Panc1 (cell line): Measurements from ENCODE around the gene ALG12.

Experiments used
- CTCF ChIP-seq: fragments of 450-650 bp; IDR thresholded peaks from 2 replicates; pipeline ENCODE4 v1.5.1; 2017; ENCODE audit warnings: mild to moderate bottlenecking
- POLR2AphosphoS5 ChIP-seq: IDR thresholded peaks from 2 replicates; pipeline ENCODE4 v1.6.1; 2012; ENCODE audit warnings: mild to moderate bottlenecking, low read depth, low read length, moderate library complexity
- REST ChIP-seq, 2 experiments: IDR thresholded peaks; 2 replicates each; pipeline ENCODE4 v1.6.1; 2011 to 2012; ENCODE audit warnings: low read depth in 2 of 2, control low read depth in 1 of 2, low read length in 1 of 2, mild to moderate bottlenecking in 1 of 2, moderate library complexity in 1 of 2; ENCODE audit not compliant: insufficient read depth in 1 of 2
- SIN3A ChIP-seq: IDR thresholded peaks from 2 replicates; pipeline ENCODE4 v1.6.1; 2012; ENCODE audit warnings: low read depth, mild to moderate bottlenecking, low read length, moderate library complexity, borderline replicate concordance; ENCODE audit not compliant: insufficient read depth
- TCF7L2 ChIP-seq: IDR thresholded peaks from 2 replicates; pipeline ENCODE4 v1.6.1; 2011; ENCODE audit warnings: mild to moderate bottlenecking, low read depth, low read length, inconsistent platforms

- TF ChIP-seq CTCF: no peak
- no peak for TF ChIP-seq POLR2AphosphoS5
- TF ChIP-seq SIN3A: no peak
- no peak for TF ChIP-seq REST (IDR thresholded peaks at IDR 0.05; ENCODE audit: insufficient read depth in 1 of 2, low read depth in 2 of 2, low read length in 1 of 2)
- TF ChIP-seq TCF7L2: no peak
Observed at GRCh38 chr22:49878206-49878605, 40.0 kb downstream of the ALG12 start.
